Stimulated activated CD8-positive, alpha-beta memory T cell treated with anti-CD3 and anti-CD28 coated beads, Interleukin-12 subunit alpha, Interleukin-12 subunit beta, amount 100 ng/mL, for 24 hours (primary cell): ENCODE results near the gene DNAAF1.
"Not testable (repeated sequence)": the region's sequence is repeated elsewhere in the genome, so short reads cannot be mapped to it uniquely, and the experiment has no call there.

Experiments
- DNase-seq: peaks from one replicate; pipeline ENCODE4 v3.0.0-alpha.2; 2020; ENCODE audit errors: extremely low read depth

DNAAF1 gene

DNA sequence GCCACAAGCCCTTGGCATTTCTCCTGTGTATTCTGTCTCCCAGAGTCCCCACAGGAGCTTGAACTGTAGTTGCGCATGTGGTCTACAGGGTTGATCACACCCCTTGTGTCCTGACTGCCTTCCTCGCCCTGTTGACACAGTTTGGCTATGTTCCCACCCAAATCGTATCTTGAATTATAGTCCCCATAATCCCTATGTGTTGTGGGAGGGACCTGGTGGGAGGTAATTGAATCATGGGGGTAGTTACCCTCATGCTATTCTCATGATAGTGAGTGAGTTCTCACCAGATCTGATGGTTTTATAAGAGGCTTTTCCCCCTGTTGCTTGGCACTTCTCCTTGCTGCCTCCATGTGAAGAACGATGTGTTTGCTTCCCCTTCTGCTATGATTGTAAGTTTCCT, 67.0 kb downstream of the DNAAF1 start:
- no peak for DNase-seq

DNA sequence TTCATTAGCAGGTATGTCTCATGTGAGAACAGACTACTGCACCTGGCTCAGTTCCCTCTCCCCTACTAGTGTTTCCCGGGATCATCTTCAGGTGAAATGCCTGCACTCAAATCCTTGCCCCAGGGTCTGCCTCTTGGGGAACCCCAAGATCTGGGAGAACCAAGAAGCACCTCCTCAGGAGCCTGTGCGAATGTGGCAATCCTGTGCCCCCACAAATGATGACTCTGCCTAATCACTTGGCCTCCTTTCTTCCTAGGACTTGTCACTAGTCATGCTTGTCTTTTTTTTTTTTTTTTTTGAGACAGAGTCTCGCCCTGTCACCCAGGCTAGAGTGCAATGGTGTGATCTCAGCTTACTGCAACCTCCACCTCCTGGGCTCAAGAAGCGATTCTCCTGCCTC, 67.5 kb downstream of the DNAAF1 start:
- DNase-seq: no peak

DNA sequence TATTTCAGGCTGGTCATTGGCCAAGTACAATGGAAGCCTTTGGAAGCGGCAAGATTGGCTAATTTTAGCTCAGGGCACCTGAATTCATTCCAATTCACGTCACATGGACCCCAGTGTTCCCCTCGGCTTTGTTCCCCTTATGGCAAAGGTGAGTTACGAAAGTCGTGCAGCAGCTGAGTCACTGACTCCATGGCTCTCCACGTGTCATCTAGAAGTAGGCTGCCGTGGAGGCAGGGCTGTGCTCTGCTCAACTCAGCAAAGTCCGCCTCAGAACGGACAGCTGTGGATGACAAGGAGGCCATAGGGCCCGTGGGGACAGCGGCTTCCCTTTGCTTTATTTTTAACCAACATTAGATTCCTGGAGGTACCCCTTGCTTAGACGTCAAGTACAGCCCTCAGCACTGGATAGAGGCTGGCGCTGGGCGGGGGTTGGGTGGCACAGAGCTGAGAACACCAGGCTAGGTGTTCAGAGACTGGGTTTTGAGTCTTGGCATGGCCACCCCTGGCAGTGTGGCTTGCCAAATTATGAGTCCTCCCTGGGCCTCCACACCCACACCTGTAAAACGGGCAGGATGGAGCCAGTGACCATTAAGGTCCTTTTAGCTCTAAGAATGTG, 69.5 kb downstream of the DNAAF1 start:
- no peak for DNase-seq

DNA sequence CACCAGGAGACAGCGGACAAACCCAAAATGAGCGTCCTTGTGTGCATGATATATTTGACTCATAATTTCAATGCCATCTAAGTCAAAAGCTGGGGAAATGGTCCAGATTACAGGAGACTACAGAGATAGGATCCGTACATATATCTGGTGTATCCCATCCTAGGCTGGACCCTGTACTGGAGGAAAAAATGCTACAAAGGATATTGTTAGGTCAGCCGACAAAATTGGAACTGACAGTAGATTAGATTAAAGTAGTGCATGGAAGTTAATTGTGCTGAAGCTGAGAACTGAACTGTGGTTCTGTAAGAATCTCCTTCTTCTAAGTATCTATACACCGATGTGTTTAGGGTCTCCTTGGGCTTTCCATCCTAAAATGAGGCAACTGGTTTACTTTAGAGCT, 70.4 kb downstream of the DNAAF1 start:
- DNase-seq: no peak

DNA sequence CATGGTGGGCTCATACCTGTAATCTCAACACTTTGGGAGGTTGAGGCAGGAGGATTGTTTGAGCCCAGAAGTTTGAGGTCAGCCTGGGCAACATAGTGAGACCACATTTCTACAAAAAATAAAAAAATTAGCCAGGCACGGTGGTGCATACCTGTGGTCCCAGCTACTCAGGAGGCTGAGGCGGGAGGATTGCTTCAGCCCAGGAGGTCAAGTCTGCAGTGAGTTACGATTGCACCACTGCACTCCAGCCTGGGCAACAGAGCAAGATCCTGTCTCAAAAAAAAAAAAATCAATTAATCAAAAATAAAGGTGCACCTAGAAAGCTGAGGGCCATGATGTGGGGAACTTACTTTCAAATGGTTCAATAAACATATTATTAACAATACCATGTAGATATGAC, 71.0 kb downstream of the DNAAF1 start:
- DNase-seq: not testable (repeated sequence)

DNA sequence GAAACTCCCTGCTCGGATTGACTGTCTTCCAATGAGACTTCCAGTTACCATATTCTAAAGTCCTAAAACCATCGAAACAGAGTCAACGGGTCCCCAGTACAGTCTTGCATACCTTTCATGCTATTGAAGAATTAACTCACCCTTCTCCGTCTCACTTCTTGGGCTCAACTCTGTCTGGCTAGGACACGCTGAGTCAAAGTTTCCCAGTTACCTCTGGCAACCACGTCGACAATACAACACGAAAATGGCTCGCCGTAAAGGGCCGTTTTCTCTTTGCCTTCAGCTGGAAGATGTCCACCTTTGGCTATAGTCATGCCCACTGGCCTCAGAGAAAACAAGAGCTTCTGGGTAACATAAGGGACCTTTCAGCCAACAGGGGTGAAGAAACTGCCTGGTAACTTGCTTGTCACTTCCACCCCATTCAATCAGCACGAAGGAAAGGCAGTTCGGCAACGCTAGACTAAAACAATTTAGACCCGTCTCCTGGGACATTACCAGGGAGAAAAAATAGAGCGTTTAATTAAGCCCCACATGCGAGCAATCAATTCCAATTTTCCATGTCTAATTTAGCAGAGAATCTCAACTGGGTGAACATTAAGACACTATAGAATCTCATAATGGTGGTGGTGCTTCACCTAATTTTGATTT, 73.2 kb downstream of the DNAAF1 start:
- DNase-seq: no peak

DNA sequence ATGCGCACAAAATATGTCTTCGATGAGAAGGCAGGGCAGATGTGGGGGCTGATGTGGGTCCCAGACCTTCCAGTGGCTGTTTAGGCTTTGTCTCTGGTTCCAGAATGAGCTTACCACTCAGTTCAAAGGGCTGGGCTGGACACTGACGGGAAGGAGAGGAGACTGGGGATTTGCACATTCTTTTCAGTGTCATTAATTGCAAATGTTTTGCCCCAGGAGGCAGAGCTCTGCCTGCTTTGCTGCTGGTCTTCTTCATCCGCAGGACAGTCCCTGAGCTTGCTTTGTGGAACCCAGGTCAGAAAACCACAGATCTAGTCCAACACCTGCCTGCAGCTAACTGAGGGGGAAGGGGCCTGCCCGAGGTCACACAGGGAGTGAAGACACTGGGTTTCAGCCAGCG, 73.8 kb downstream of the DNAAF1 start:
- no peak for DNase-seq

DNA sequence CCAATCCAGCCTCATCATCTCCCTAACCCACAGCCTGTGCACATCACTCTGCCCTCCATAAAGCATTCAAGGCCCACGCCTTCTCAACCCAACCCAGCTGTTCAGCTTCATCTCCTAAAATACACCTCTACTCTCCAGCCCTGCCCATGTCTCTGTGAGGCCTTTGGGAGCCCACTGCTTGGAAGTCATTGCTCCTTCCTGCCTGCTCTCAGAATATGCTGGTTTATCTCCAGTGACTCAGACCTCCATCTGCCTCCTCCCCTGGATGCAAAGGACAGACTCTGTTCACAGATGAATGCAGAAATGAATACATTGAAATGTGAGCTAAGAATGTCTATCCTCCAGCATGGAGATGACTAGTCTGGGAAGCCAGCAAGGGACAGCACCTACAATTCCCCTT, 75.7 kb downstream of the DNAAF1 start:
- DNase-seq: no peak

DNA sequence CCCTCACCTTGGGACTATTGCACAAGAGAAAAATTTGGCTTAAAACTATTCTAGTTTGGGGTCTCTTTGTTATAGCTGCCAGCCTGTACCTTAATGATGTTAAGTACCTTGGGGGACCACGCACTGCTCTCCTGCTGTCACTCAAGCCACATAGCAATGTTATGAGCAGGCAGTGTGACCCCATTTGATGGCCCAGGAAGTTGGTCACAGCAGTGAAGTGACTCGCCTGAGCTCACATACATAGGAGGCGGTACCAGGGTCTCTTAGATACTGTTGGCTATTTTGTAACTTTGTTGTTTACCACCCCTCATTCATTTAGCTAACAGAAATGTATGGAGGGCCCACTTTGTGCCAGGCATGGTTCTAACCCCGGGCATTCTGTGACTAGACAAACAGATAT, 78.3 kb downstream of the DNAAF1 start:
- DNase-seq: no peak

DNA sequence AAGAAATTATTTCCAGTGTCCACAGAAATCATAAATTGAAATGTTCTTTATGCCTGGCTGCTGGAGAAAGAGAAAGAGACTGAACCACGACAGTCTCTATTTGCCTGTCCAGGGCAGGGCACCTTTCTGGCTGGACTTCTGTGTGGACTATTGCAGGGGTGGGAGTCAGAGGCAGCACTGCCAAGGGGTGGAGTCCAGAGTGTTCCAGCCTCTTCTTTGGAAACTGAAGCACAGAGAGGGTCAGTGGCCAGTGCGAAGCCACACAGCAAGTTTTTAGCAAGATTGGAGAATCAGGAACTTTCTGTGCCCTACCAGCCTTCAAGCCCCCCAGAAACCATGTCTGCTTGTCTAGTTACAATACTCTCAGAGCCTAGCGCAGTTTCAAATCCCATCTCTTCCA, 79.4 kb downstream of the DNAAF1 start:
- no peak for DNase-seq

DNA sequence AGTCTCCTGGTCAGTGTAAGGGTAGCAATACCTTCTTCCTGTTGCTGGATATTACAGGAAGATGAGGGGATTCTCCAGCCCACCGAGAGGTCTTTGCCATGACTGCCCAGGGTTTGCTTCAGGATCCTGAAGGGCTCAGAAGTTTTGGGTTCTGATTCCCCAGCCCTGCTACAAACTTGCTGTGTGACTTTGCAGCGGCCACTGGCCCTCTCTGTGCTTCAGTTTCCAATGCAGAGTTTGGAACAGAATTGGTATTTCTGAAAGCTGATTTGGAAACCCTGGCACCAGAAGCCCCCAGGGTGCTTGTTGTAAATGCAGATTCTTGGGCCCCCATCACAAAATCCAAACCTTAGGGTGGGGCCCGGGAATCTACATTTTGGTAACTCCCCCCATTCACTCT, 80.0 kb downstream of the DNAAF1 start:
- DNase-seq: no peak

DNA sequence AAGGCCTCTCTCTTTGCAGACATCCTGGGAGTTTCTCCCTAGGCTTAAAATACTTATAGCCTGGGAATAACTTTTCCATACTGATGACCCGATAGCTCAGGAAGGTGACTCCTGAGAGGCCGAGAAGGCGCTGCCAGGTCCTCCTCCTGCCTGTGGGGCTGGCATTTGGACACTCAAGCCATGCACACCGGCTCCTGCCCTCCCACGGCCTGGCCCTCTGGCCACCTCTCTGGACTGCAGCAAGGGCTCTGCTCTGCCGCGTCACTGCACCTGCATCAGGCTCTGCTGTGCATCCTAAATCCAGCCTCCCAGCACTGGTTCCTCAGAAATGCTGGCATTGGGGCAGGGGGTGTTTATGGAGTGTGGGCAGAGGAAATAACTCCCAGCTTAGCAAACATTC, 80.5 kb downstream of the DNAAF1 start:
- no peak for DNase-seq

DNA sequence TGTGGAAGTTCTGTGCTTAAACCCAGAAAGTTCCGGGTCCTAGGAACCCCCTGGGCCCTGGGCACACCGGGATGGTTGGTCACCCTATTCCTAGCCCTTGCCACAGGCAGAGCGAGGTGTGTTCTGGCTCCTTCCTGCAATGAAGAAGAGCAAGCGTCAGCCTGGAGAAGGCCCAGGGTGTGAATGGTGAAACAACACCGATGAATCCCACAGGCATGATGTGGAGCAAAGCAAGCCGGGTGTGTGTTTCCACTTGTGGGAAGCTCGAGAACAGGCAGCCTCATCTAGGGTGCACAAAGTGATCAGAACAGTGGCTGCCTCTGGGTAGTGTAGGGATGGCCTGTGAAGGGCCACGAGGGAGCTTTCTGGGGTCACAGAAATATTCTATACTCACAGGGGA, 80.9 kb downstream of the DNAAF1 start:
- DNase-seq: no peak
